ENCODE measurements around the gene PDE2A.

DNA sequence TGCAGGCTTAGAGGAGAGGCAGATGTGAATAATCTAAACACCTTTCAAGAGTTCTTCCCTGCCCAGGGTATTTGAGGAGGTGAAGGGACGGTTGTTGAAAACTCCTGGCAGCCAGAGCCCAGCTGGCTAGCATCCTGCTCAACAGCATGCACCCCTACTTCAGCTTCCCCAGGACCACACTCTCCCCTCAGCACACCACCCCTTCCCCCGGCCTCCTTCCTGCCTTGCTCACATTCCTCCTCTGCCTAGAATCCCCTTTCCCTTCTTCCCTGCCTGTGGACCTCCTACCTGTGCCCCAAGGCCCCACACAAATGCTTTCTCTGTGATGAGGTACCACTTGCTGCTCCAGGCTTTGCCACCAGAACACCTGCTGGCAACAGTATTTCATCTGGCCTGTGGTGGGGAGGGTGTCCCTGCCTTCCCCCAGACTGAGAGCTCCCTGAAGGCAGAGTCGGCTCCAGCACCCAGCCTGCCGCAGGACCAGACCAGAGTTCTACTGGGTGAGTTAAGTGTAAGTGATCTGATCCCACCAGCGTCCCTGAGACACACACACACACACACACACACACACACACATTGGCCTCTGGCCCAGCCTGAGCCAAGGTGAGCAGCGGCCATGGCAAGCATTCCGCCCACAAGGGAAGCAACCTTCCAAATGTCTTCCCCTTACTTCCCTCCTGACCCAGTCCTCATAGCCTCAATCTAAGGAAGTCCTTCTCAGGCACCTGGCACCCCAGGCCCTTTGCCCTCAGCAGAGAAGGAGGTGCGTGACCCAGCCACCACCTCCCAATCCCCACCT is 79.5 kb downstream of the PDE2A start:
- TF ChIP-seq CTCF (IDR thresholded peaks at IDR 0.05) (no peak), POLR2A (IDR thresholded peaks at IDR 0.05) (no peak)
